Transverse colon (tissue), 4 donors: ENCODE measurements around the gene ASZ1. TPM values are rescaled to one million over a fixed set of nuclear protein-coding genes. Genes with fewer than 3 reads are reported as not detected.
A peak's percentile ranks its signal among the peaks of the same experiment; 100 is the strongest.
"Not testable (repeated sequence)": the region's sequence is repeated elsewhere in the genome, so short reads cannot be mapped to it uniquely, and the experiment has no call there.

ENCODE experiments used
- DNase-seq: peaks from one replicate; pipeline ENCODE4 v3.0.0-alpha.2; 2019
- H3K27ac ChIP-seq, 4 donors: fragments of 200-600 bp; sonication (generic); 2 replicates each; pipeline ENCODE4 v1.5.1; 2016 to 2018; ENCODE audit warnings: inconsistent platforms in 4 of 4
- H3K27me3 ChIP-seq: fragments of 200-600 bp; sonication (generic); 2 replicates; pipeline ENCODE4 v1.5.1; 2017; ENCODE audit warnings: inconsistent platforms
- H3K36me3 ChIP-seq, 4 donors: fragments of 200-600 bp; sonication (generic); 2 replicates each; pipeline ENCODE4 v1.5.1; 2017 to 2019; ENCODE audit warnings: inconsistent platforms in 4 of 4
- H3K4me1 ChIP-seq, 4 donors: fragments of 200-600 bp; sonication (generic); 2 replicates each; pipeline ENCODE4 v1.5.1; 2017 to 2020; ENCODE audit warnings: inconsistent platforms in 4 of 4
- H3K4me3 ChIP-seq, 4 donors: fragments of 200-600 bp; sonication (generic); 1 replicate in 1 of 4; 2 replicates in 3 of 4; pipeline versions ENCODE4 v1.5.1 to v1.6.1; 2017 to 2019; ENCODE audit warnings: inconsistent platforms in 4 of 4
- H3K9me3 ChIP-seq, 2 donors: fragments of 200-600 bp; sonication (generic); 2 replicates each; pipeline ENCODE4 v1.5.1; 2017 to 2019; ENCODE audit warnings: inconsistent platforms in 2 of 2
- EP300 ChIP-seq: sonication (generic); formaldehyde crosslinking; IDR thresholded peaks from one replicate; pipeline ENCODE4 v1.6.1; 2017; ENCODE audit warnings: antibody characterized with exemption, low read depth
- POLR2A ChIP-seq: fragments of 450-650 bp; IDR thresholded peaks from one replicate; pipeline ENCODE4 v1.6.1; 2016; ENCODE audit warnings: antibody characterized with exemption, mild to moderate bottlenecking, moderate library complexity
- POLR2AphosphoS5 ChIP-seq, 3 donors: sonication (generic); formaldehyde crosslinking; IDR thresholded peaks; one replicate each; pipeline ENCODE4 v1.6.1; 2016; ENCODE audit warnings: antibody characterized with exemption in 3 of 3
- WGBS, 2 donors: methylation state at CpG; one replicate each; pipeline ENCODE4 v1.1.5; 2018; ENCODE audit warnings: low coverage in 1 of 2; 5-methylcytosine and 5-hydroxymethylcytosine counted together
- in situ Hi-C, 4 donors: fragments of 200-750 bp; cut with MboI; loops; one replicate each; pipeline versions ENCODE4 v1.15.0 to v1.15.1; 2017; ENCODE audit warnings: low sequenced_read_pairs in 3 of 4, low pct_ligation_motif_present in 1 of 4, low pct_unique_long_range_greater_than_20kb in 1 of 4
- intact Hi-C: fragments of 100-400 bp; cut with DNase I; formaldehyde crosslinking; loops from one replicate; pipeline ENCODE4 v1.15.1; 2023; ENCODE audit warnings: low total_unique reads
- total RNA-seq, 4 donors: library from RNA; depleted of rRNA; stranded (reverse); fragments of >200 nt; gene quantifications; one replicate each; pipeline ENCODE4 v1.1.0, GENCODE V29; 2016
- TF ChIP-seq, protein P1 (sequence below), 5 experiments: fragments of 200-600 bp in 3 of 5; fragments of 450-650 bp in 2 of 5; sonication (generic) in 3 of 5; IDR thresholded peaks; 1 replicate in 2 of 5; 2 replicates in 3 of 5; pipeline ENCODE4 v1.5.1; 2016 to 2017; ENCODE audit warnings: antibody characterized with exemption in 5 of 5, inconsistent platforms in 3 of 5, mild to moderate bottlenecking in 2 of 5, moderate library complexity in 1 of 5

ASZ1 gene
- total RNA-seq, 4 donors from 2014 or later, result not detected

DNA sequence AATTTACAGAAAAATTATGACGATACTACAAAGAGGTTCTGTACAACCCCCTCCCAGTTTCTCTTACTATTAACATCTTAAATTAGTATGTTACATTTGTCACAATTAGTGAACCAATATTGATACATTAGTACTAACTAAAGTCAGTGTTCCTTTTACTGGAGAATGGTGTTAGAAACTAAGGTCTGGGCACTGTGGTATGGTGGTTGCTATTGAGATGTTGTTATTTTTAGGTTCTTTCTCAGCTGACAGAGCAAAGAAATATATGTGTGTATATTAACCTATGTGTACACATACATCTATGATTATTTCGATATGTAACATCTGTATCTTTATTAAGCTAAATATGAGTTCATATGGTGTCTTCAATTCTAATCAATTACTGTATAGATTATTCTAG, 40.9 kb upstream of the ASZ1 start:
- WGBS, 2 donors, result 91 to 94% methylated on average over 2 of the region's 2 CpGs
- in situ Hi-C loops (loop anchor here in 1 of 4 donors (25.0 kb wide), 1 partner anchor 244 kb away; no protein-coding TSS in a partner anchor), intact Hi-C loops (no loop called here)
- no peak for DNase-seq
- Histone ChIP-seq H3K9me3 (no peaks in the 10 kb centered on the region), H3K27me3 (no peaks in the 10 kb centered on the region), H3K36me3 (no peaks in the 10 kb centered on the region), H3K4me3 (no peak overlapping the region), H3K4me1 (no peaks in the 10 kb centered on the region), H3K27ac (no peak overlapping the region)
- TF ChIP-seq POLR2A, result no peak
- TF ChIP-seq, protein P1, sequence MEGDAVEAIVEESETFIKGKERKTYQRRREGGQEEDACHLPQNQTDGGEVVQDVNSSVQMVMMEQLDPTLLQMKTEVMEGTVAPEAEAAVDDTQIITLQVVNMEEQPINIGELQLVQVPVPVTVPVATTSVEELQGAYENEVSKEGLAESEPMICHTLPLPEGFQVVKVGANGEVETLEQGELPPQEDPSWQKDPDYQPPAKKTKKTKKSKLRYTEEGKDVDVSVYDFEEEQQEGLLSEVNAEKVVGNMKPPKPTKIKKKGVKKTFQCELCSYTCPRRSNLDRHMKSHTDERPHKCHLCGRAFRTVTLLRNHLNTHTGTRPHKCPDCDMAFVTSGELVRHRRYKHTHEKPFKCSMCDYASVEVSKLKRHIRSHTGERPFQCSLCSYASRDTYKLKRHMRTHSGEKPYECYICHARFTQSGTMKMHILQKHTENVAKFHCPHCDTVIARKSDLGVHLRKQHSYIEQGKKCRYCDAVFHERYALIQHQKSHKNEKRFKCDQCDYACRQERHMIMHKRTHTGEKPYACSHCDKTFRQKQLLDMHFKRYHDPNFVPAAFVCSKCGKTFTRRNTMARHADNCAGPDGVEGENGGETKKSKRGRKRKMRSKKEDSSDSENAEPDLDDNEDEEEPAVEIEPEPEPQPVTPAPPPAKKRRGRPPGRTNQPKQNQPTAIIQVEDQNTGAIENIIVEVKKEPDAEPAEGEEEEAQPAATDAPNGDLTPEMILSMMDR (IDR thresholded peaks at IDR 0.05), result no peak
- TF ChIP-seq POLR2AphosphoS5 (IDR thresholded peaks at IDR 0.05), result no peak
- TF ChIP-seq EP300, result no peak

DNA sequence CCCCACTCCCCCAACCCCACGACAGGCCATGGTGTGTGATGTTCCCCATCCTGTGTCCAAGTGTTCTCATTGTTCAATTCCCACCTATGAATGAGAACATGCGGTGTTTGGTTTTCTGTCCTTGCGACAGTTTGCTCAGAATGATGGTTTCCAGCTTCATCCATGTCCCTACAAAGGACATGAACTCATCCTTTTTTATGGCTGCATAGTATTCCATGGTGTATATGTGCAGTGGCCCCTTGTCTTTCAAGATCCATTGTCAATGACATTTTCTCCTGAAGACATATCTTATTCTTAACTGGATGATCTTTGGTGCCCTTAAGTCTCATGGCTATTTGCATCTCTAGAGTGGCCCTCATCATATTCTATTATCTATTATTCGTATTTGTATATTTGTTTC, 33.5 kb upstream of the ASZ1 start:
- H3K4me3 ChIP-seq, H3K4me1 ChIP-seq, H3K9me3 ChIP-seq, DNase-seq, intact Hi-C loops, H3K27ac ChIP-seq, H3K36me3 ChIP-seq, H3K27me3 ChIP-seq: not testable (repeated sequence)
- in situ Hi-C loops, result loop anchor here in 1 of 4 donors (25.0 kb wide), 1 partner anchor 251 kb away; no protein-coding TSS in a partner anchor
- 86 to 97% methylated on average over 3 to 4 of the region's 4 CpGs for WGBS, 2 donors

DNA sequence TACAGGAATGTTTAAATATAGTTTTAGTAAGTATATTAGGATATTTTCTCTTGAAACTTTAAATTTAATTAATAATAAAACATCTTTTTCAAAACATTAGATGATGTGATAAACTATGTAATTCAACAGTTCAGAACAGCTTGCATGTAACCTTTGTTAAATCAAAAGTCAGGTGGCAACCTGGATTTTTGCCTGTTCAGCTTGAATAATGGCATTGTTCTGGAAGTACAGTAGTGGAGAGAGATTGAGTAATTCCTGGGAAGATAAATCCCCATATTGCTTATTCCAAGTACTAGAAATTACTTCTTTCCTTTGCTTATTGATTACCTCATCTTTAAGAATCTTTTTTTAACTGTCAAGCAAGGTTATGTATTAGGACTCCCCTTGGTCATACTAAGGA, 32.4 kb upstream of the ASZ1 start:
- DNase-seq, result no peak
- in situ Hi-C loops (loop anchor here (10.0 to 25.0 kb wide), 3 partner anchors 253 to 265 kb away; no protein-coding TSS in a partner anchor), intact Hi-C loops (loop anchor here (10.0 kb wide), 1 partner anchor 255 kb away; no protein-coding TSS in a partner anchor)
- H3K36me3 ChIP-seq, result no peaks in the 10 kb centered on the region
- H3K4me1 ChIP-seq, result no peaks in the 10 kb centered on the region
- no peaks in the 10 kb centered on the region for H3K9me3 ChIP-seq
- TF ChIP-seq, protein P1 (IDR thresholded peaks at IDR 0.05), result no peak
- no peak for TF ChIP-seq POLR2A
- TF ChIP-seq POLR2AphosphoS5 (IDR thresholded peaks at IDR 0.05), result no peak
- no peak for TF ChIP-seq EP300
- H3K27ac ChIP-seq, result no peak overlapping the region
- no peak overlapping the region for H3K4me3 ChIP-seq
- no peaks in the 10 kb centered on the region for H3K27me3 ChIP-seq

DNA sequence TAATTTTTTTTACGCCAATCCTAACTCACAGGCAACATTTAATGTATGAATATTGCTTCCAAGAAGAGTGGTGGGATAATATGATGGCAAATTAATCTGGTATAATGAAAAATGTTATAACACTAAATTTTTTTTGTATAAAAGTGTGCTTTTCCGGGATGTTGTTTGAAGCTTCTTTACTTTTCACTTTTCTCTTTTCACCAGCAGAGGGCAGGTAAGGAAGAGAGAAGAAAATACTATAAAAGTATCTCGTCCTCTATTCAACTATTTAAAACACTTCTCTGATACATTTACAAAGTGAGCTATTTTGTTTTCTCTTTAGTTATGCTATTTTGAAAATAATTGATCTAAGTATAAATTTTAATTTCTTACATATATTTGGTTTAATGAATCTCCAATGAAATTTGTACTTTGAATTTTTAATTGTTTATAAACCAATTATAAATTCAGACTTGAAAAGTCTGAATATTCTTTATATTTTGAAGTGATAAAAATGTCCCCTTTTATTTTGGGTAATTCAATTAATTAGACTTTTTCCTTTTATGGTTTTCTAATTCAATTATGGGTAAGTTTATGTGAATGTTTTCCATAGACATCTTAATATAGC, 31.8 kb upstream of the ASZ1 start:
- Histone ChIP-seq H3K27me3 (no peaks in the 10 kb centered on the region), H3K27ac (no peak overlapping the region), H3K9me3 (no peaks in the 10 kb centered on the region), H3K4me1 (no peaks in the 10 kb centered on the region), H3K4me3 (no peak overlapping the region), H3K36me3 (no peaks in the 10 kb centered on the region)
- DNase-seq, result no peak
- intact Hi-C loops, result loop anchor here (10.0 kb wide), 1 partner anchor 256 kb away; no protein-coding TSS in a partner anchor
- WGBS, 2 donors, result 30 to 33% methylated on average over 3 of the region's 3 CpGs
- in situ Hi-C loops, result loop anchor here (10.0 to 25.0 kb wide), 3 partner anchors 253 to 266 kb away; no protein-coding TSS in a partner anchor
- TF ChIP-seq POLR2AphosphoS5 (IDR thresholded peaks at IDR 0.05) (no peak), EP300 (no peak)
- TF ChIP-seq, protein P1 (IDR thresholded peaks at IDR 0.05), result peak; percentile 51 to 70 (median 64)

DNA sequence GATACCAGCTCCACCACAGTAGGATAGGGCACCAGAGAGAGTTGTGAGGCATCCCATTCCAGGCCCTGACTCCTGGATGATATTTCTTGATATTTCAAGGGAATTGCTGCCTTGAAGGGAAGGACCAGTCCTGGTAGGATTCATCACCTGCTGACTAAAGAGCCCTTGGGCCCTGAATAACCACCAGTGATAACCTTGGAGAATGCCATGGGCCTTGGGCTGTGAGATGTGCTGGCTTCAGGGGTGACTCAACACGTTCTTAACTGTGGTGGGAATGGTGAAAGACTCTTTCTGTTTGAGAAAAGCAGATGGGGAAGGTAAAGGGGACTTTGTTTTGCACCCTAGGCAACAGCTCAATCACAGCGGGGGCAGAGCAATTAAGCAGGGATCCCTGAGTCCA, 21.4 kb upstream of the ASZ1 start:
- WGBS, 2 donors, result 80 to 84% methylated on average over 1 to 2 of the region's 2 CpGs
- in situ Hi-C loops (no loop called here), intact Hi-C loops (no loop called here)
- Histone ChIP-seq H3K9me3 (peaks cover 0 to 3% of the 10 kb centered on the region in 2 donors), H3K4me3 (no peak overlapping the region), H3K36me3 (no peaks in the 10 kb centered on the region), H3K4me1 (no peaks in the 10 kb centered on the region), H3K27me3 (no peaks in the 10 kb centered on the region), H3K27ac (no peak overlapping the region)
- DNase-seq, result no peak
- TF ChIP-seq POLR2A, result no peak
